Adipocyte (in vitro differentiated cells): ENCODE data around the gene FANK1.
"Not testable (repeated sequence)": the region's sequence is repeated elsewhere in the genome, so short reads cannot be mapped to it uniquely, and the experiment has no call there.

ENCODE experiments used
- DNase-seq: peaks from one replicate; pipeline ENCODE4 v3.0.0-alpha.2; 2015; ENCODE audit warnings: low read depth
- H3K27me3 ChIP-seq: replicated peaks from 2 replicates; pipeline ENCODE4 v1.7.0; 2013; ENCODE audit warnings: mild to moderate bottlenecking, low read length, moderate library complexity; ENCODE audit not compliant: control insufficient read depth, insufficient read depth
- H3K36me3 ChIP-seq: 2 replicates; pipeline ENCODE4 v1.7.0; 2013; ENCODE audit warnings: low read length, mild to moderate bottlenecking, moderate library complexity; ENCODE audit not compliant: control insufficient read depth, insufficient read depth, severe bottlenecking
- H3K4me1 ChIP-seq: 2 replicates; pipeline ENCODE4 v1.7.0; 2013; ENCODE audit warnings: mild to moderate bottlenecking, low read length, moderate library complexity; ENCODE audit not compliant: control insufficient read depth, insufficient read depth
- H3K4me3 ChIP-seq: 2 replicates; pipeline ENCODE4 v1.7.0; 2013; ENCODE audit warnings: mild to moderate bottlenecking, low read length, moderate library complexity
- H3K9ac ChIP-seq: 2 replicates; pipeline ENCODE4 v1.7.0; 2013; ENCODE audit warnings: mild to moderate bottlenecking, low read length, moderate library complexity
- H3K9me3 ChIP-seq: 2 replicates; pipeline ENCODE4 v1.7.0; 2013; ENCODE audit warnings: mild to moderate bottlenecking, low read length, moderate library complexity; ENCODE audit not compliant: control insufficient read depth

The FANK1 gene

GRCh38 chr10:125866421-125867029, 29.8 kb upstream of the FANK1 start:
- H3K36me3 ChIP-seq, result peaks cover 43% of the 10 kb centered on the region
- no peaks in the 10 kb centered on the region for H3K27me3 ChIP-seq
- H3K9me3 ChIP-seq, result no peaks in the 10 kb centered on the region
- DNase-seq, result no peak
- no peak overlapping the region for H3K9ac ChIP-seq
- H3K4me3 ChIP-seq, result no peak overlapping the region
- H3K4me1 ChIP-seq, result peaks cover 7% of the 10 kb centered on the region

GRCh38 chr10:125868372-125868975, 27.9 kb upstream of the FANK1 start:
- no peaks in the 10 kb centered on the region for H3K9me3 ChIP-seq
- no peak overlapping the region for H3K9ac ChIP-seq
- H3K4me1 ChIP-seq, result peaks cover 21% of the 10 kb centered on the region
- DNase-seq, result peak; percentile 68
- H3K36me3 ChIP-seq, result peaks cover 32% of the 10 kb centered on the region
- H3K4me3 ChIP-seq, result no peak overlapping the region
- no peaks in the 10 kb centered on the region for H3K27me3 ChIP-seq

GRCh38 chr10:125871338-125871737, 25.0 kb upstream of the FANK1 start:
- Histone ChIP-seq H3K36me3 (peaks cover 33% of the 10 kb centered on the region), H3K4me3 (no peak overlapping the region)
- peak; percentile 44 for DNase-seq

GRCh38 chr10:125878957-125879835, 17.2 kb upstream of the FANK1 start:
- H3K36me3 ChIP-seq, result peaks cover 55% of the 10 kb centered on the region
- H3K9me3 ChIP-seq, result peaks cover 12% of the 10 kb centered on the region
- H3K4me1 ChIP-seq, result no peaks in the 10 kb centered on the region
- H3K9ac ChIP-seq, result no peak overlapping the region
- H3K27me3 ChIP-seq, result no peaks in the 10 kb centered on the region
- H3K4me3 ChIP-seq, result no peak overlapping the region
- DNase-seq, result peak; percentile 78

More at GRCh38 chr10:125871338-125871737, 25.0 kb upstream of the FANK1 start:
- peaks cover 9% of the 10 kb centered on the region for H3K9me3 ChIP-seq
- H3K27me3 ChIP-seq, result no peaks in the 10 kb centered on the region
- peaks cover 21% of the 10 kb centered on the region for H3K4me1 ChIP-seq
- H3K9ac ChIP-seq, result no peak overlapping the region

- Histone ChIP-seq H3K4me1 (no peaks in the 10 kb centered on the region), H3K9ac (no peak overlapping the region), H3K4me3 (no peak overlapping the region), H3K36me3 (peaks cover 48% of the 10 kb centered on the region), H3K27me3 (no peaks in the 10 kb centered on the region), H3K9me3 (peaks cover 9% of the 10 kb centered on the region)
- DNase-seq, result no peak
These were observed 15.6 kb upstream of the FANK1 start for GRCh38 chr10:125880719-125881118.

GRCh38 chr10:125881192-125881591, 15.2 kb upstream of the FANK1 start, which contains the start of gene DHX32:
Gene DHX32, minus strand, starts transcription at chr10:125881292. Its CDS starts 468 bp downstream, at chr10:125880824.
- DNase-seq, result no peak

GRCh38 chr10:125882596-125882995, 13.8 kb upstream of the FANK1 start:
- no peak overlapping the region for H3K4me3 ChIP-seq
- DNase-seq, result peak; percentile 11
- no peaks in the 10 kb centered on the region for H3K27me3 ChIP-seq
- H3K9me3 ChIP-seq, result no peaks in the 10 kb centered on the region
- no peaks in the 10 kb centered on the region for H3K4me1 ChIP-seq
- peaks cover 32% of the 10 kb centered on the region for H3K36me3 ChIP-seq
- H3K9ac ChIP-seq, result no peak overlapping the region

More at GRCh38 chr10:125881192-125881591, 15.2 kb upstream of the FANK1 start, which contains the start of gene DHX32:
- H3K9ac ChIP-seq, result no peak within 1 kb of the TSS
- H3K4me1 ChIP-seq, result no peaks in the 10 kb centered on the region
- peaks cover 43% of the 10 kb centered on the region for H3K36me3 ChIP-seq
- H3K9me3 ChIP-seq, result peaks cover 5% of the 10 kb centered on the region
- H3K4me3 ChIP-seq, result no peak within 1 kb of the TSS
- H3K27me3 ChIP-seq, result no peaks in the 10 kb centered on the region

GRCh38 chr10:125883211-125883610, 13.2 kb upstream of the FANK1 start:
- H3K9ac ChIP-seq, result no peak overlapping the region
- no peaks in the 10 kb centered on the region for H3K27me3 ChIP-seq
- H3K9me3 ChIP-seq, result no peaks in the 10 kb centered on the region
- no peaks in the 10 kb centered on the region for H3K4me1 ChIP-seq
- H3K36me3 ChIP-seq, result peaks cover 26% of the 10 kb centered on the region
- no peak overlapping the region for H3K4me3 ChIP-seq
- no peak for DNase-seq

- Histone ChIP-seq H3K9ac (no peak overlapping the region), H3K27me3 (no peaks in the 10 kb centered on the region), H3K9me3 (no peaks in the 10 kb centered on the region), H3K4me1 (no peaks in the 10 kb centered on the region), H3K4me3 (no peak overlapping the region), H3K36me3 (peaks cover 8% of the 10 kb centered on the region)
- DNase-seq, result no peak
These were observed 9.4 kb upstream of the FANK1 start for GRCh38 chr10:125886914-125887512.

GRCh38 chr10:125889441-125889840, 6.9 kb upstream of the FANK1 start:
- H3K4me1 ChIP-seq, H3K9me3 ChIP-seq, H3K4me3 ChIP-seq, H3K27me3 ChIP-seq, H3K9ac ChIP-seq, H3K36me3 ChIP-seq, DNase-seq: not testable (repeated sequence)

- H3K36me3 ChIP-seq, H3K27me3 ChIP-seq, DNase-seq, H3K4me3 ChIP-seq, H3K9ac ChIP-seq, H3K9me3 ChIP-seq, H3K4me1 ChIP-seq: not testable (repeated sequence)
These were observed 4.0 kb upstream of the FANK1 start for GRCh38 chr10:125892402-125892801.
